Retinal pigment epithelial cell (primary cell): ENCODE results near the gene SPPL2C.

Source experiments
- DNase-seq: peaks from one replicate; pipeline ENCODE4 v3.0.0-alpha.2; 2010; ENCODE audit warnings: low read depth
- H3K4me3 ChIP-seq: 2 replicates; pipeline ENCODE4 v1.5.1; 2011; ENCODE audit warnings: mild to moderate bottlenecking, low read length, control low read depth, moderate library complexity
- CTCF ChIP-seq: conservative IDR thresholded peaks from 2 replicates; pipeline ENCODE4 v1.5.1; 2011; ENCODE audit warnings: low read depth, low read length, control low read depth, inconsistent platforms

The SPPL2C gene

GRCh38 chr17:45826919-45827588 lies 17.6 kb upstream of the SPPL2C start:
- DNase-seq: no peak
- H3K4me3 ChIP-seq: no peak overlapping the region
- TF ChIP-seq CTCF: no peak

- DNase-seq: no peak
- TF ChIP-seq CTCF: no peak
Observed at GRCh38 chr17:45828171-45828570, 16.5 kb upstream of the SPPL2C start.

GRCh38 chr17:45828582-45829133 lies 16.0 kb upstream of the SPPL2C start:
- peak; percentile 14 for DNase-seq
- no peak overlapping the region for H3K4me3 ChIP-seq
- TF ChIP-seq CTCF: peak; percentile 28

More at GRCh38 chr17:45828171-45828570, 16.5 kb upstream of the SPPL2C start:
- H3K4me3 ChIP-seq: no peak overlapping the region

- no peak overlapping the region for H3K4me3 ChIP-seq
- no peak for DNase-seq
- no peak for TF ChIP-seq CTCF
Observed at GRCh38 chr17:45833920-45834319, 10.8 kb upstream of the SPPL2C start.

- no peak for DNase-seq
- TF ChIP-seq CTCF: no peak
- H3K4me3 ChIP-seq: no peak overlapping the region
Observed at GRCh38 chr17:45834471-45835396, 9.9 kb upstream of the SPPL2C start.

- H3K4me3 ChIP-seq: no peak overlapping the region
- no peak for TF ChIP-seq CTCF
- no peak for DNase-seq
Observed at GRCh38 chr17:45835481-45835880, 9.2 kb upstream of the SPPL2C start.
